ENCODE data around the gene CBY2. TPM values are rescaled to one million over a fixed set of nuclear protein-coding genes. Genes with fewer than 3 reads are reported as not detected.

CBY2 gene
- total and polyA plus RNA-seq, 2 experiments from 2014 or later = 0.15 to 0.42 TPM

GRCh38 chr13:45691251-45691650 is 10.9 kb upstream of the CBY2 start:
- Mint-ChIP-seq H3K4me3 (no peak overlapping the region), H3K27ac (no peak overlapping the region), H3K36me3 (ENCODE audit: low read depth) (no peaks in the 10 kb centered on the region), H3K9me3 (peaks cover 8% of the 10 kb centered on the region; the same call in 2 of the 3 replicates), H3K4me1 (no peaks in the 10 kb centered on the region), H3K27me3 (ENCODE audit: insufficient read depth, low read depth, poor library complexity) (peaks cover 3% of the 10 kb centered on the region)
- no peak for DNase-seq (ENCODE audit: low spot score)
- no peaks in the 10 kb centered on the region; the same call in 1 of the 2 replicates for H3K4me1 ChIP-seq (ENCODE audit: insufficient read depth)
- H3K27me3 ChIP-seq (ENCODE audit: insufficient read depth) = no peaks in the 10 kb centered on the region
- H3K79me2 ChIP-seq (replicated peaks; ENCODE audit: insufficient read depth) = no peaks in the 10 kb centered on the region
- H2AFZ ChIP-seq = no peak overlapping the region
- no peaks in the 10 kb centered on the region for H4K20me1 ChIP-seq (replicated peaks; ENCODE audit: insufficient read depth)
- TF ChIP-seq NANOG (IDR thresholded peaks at IDR 0.05; ENCODE audit: borderline replicate concordance) = no peak
- no peak for TF ChIP-seq EZH2 (IDR thresholded peaks at IDR 0.05; ENCODE audit: low read depth, unreplicated experiment)
- no peak for TF ChIP-seq JUNB (IDR thresholded peaks at IDR 0.05; ENCODE audit: unreplicated experiment)
- H3F3A ChIP-seq (replicated peaks; ENCODE audit: low read depth) = no peaks in the 10 kb centered on the region
- H3K36me3 ChIP-seq (ENCODE audit: insufficient read depth) = no peaks in the 10 kb centered on the region
- no peak overlapping the region for H3K4me2 ChIP-seq
- H3K27ac ChIP-seq (ENCODE audit: low read depth) = no peak overlapping the region
- no peak for ATAC-seq
- H3K4me3 ChIP-seq = no peak overlapping the region
- no peaks in the 10 kb centered on the region for H3K9me2 ChIP-seq (ENCODE audit: insufficient read depth)

GRCh38 chr13:45691667-45692066 is 10.5 kb upstream of the CBY2 start:
- no peak overlapping the region for H3K4me3 ChIP-seq
- TF ChIP-seq NANOG (IDR thresholded peaks at IDR 0.05; ENCODE audit: borderline replicate concordance) (no peak), CTCF (conservative IDR thresholded peaks at IDR 0.05; ENCODE audit: low read depth in 2 of 2) (no peak), JUNB (IDR thresholded peaks at IDR 0.05; ENCODE audit: unreplicated experiment) (no peak), ETS1 (IDR thresholded peaks at IDR 0.05) (no peak), ZNF331 (CRISPR knock-in tag; IDR thresholded peaks at IDR 0.05; ENCODE audit: low read depth) (no peak), EZH2 (IDR thresholded peaks at IDR 0.05; ENCODE audit: low read depth, unreplicated experiment) (no peak), POLR2AphosphoS5 (IDR thresholded peaks at IDR 0.05; ENCODE audit: low read depth) (no peak), STAT1 (IDR thresholded peaks at IDR 0.05; ENCODE audit: unreplicated experiment) (no peak), EZH2phosphoT487 (IDR thresholded peaks at IDR 0.05; ENCODE audit: unreplicated experiment) (no peak), ZNF114 (CRISPR knock-in tag; IDR thresholded peaks at IDR 0.05) (no peak), CREB1 (CRISPR knock-in tag; IDR thresholded peaks at IDR 0.05; ENCODE audit: low read depth) (no peak), REST (IDR thresholded peaks at IDR 0.05; ENCODE audit: unreplicated experiment) (no peak)

More at GRCh38 chr13:45691667-45692066, 10.5 kb upstream of the CBY2 start:
- no peak overlapping the region for H2AFZ ChIP-seq
- Mint-ChIP-seq H3K36me3 (ENCODE audit: low read depth) (no peaks in the 10 kb centered on the region), H3K9me3 (peaks cover 8% of the 10 kb centered on the region; the same call in 2 of the 3 replicates), H3K27me3 (ENCODE audit: insufficient read depth, low read depth, poor library complexity) (peaks cover 3% of the 10 kb centered on the region), H3K27ac (no peak overlapping the region), H3K4me1 (no peaks in the 10 kb centered on the region), H3K4me3 (no peak overlapping the region)
- H3K4me2 ChIP-seq = no peak overlapping the region
- no peak overlapping the region for H3K27ac ChIP-seq (ENCODE audit: low read depth)
- DNase-seq (ENCODE audit: low spot score) = no peak
- H3K4me1 ChIP-seq (ENCODE audit: insufficient read depth) = no peaks in the 10 kb centered on the region; the same call in 1 of the 2 replicates
- ATAC-seq = no peak
- H3K9me2 ChIP-seq (ENCODE audit: insufficient read depth) = no peaks in the 10 kb centered on the region
- no peaks in the 10 kb centered on the region for H3K27me3 ChIP-seq (ENCODE audit: insufficient read depth)
- H3K36me3 ChIP-seq (ENCODE audit: insufficient read depth) = no peaks in the 10 kb centered on the region
- H3K79me2 ChIP-seq (replicated peaks; ENCODE audit: insufficient read depth) = no peaks in the 10 kb centered on the region
- no peaks in the 10 kb centered on the region for H4K20me1 ChIP-seq (replicated peaks; ENCODE audit: insufficient read depth)
- no peaks in the 10 kb centered on the region for H3F3A ChIP-seq (replicated peaks; ENCODE audit: low read depth)
